Measurements from ENCODE around the gene C10orf90. TPM values are rescaled to one million over a fixed set of nuclear protein-coding genes. Genes with fewer than 3 reads are reported as not detected.
A peak's percentile ranks its signal among the peaks of the same experiment; 100 is the strongest.

C10orf90 gene
- total RNA-seq, 1 experiment from 2014 or later: not detected

DNA sequence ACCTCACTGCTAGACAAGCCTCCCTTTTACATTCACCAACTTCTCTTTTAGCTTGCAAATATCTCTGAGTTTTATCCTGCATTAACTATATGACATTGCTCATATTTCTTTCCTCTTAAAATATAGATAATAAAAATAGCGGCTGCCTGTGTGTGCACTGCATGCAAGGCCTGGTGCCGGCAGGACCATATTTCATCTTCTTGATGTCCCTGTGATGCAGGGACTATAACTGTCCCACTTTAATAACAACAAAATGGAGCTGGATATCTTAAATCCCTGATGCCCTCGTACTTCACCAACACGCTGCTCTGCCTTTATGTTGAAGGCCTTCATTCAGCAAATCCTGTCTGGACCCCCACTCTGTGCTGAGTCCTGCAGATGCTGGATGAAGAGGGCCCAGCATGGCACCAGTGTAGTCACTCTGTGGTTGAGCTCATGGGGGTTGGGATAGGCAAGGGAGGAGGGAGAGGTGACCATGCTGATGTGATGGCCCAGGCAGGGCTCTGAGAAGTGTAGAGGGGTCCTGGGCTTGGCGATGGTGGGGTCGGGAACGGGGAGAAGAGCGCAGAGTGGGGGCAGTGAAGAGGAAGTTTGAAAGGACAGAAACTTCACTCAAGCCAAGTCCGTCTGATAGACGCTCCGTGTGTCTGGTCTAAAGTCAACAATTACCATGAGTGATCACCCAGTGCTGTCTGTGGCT, 40.4 kb downstream of the C10orf90 start:
- Mint-ChIP-seq H3K27ac (peak overlapping the region in 1 of 3 experiments; percentile 55; a peak in 2 of 7 replicates), H3K4me1 (peaks cover 4 to 6% of the 10 kb centered on the region in 2 experiments; a peak in 2 of 4 replicates), H3K36me3 (ENCODE audit: insufficient read depth in 1 of 3, low read depth in 3 of 3) (no peaks in the 10 kb centered on the region), H3K4me3 (no peak overlapping the region), H3K9me3 (no peaks in the 10 kb centered on the region), H3K27me3 (ENCODE audit: low read depth) (peaks cover 4% of the 10 kb centered on the region; the same call in 1 of the 2 replicates)
- Histone ChIP-seq H3K27ac (ENCODE audit: insufficient read length, low read depth, low read length) (no peak overlapping the region), H3K9ac (ENCODE audit: extremely low read depth, insufficient read length, low read length) (no peak overlapping the region), H3K4me1 (ENCODE audit: insufficient read depth, low read length) (no peaks in the 10 kb centered on the region), H2AFZ (ENCODE audit: low read length) (no peak overlapping the region), H3K79me2 (ENCODE audit: insufficient read depth, low read length) (no peaks in the 10 kb centered on the region), H2AK5ac (ENCODE audit: insufficient read length, low read length) (no peak overlapping the region), H2BK12ac (ENCODE audit: insufficient read length, low read depth, low read length) (no peak overlapping the region), H2BK120ac (ENCODE audit: low read depth, low read length, poor library complexity, severe bottlenecking) (no peak overlapping the region), H3T11ph (ENCODE audit: low read length) (no peak overlapping the region), H4K5ac (ENCODE audit: insufficient read length, low read depth, low read length) (no peak overlapping the region), H3K9me3 (ENCODE audit: control insufficient read depth, low read depth, low read length) (no peaks in the 10 kb centered on the region), H2BK20ac (ENCODE audit: low read depth, low read length, poor library complexity, severe bottlenecking) (no peak overlapping the region), H3K4me2 (ENCODE audit: insufficient read depth, insufficient read length, low read length) (no peak overlapping the region), H4K8ac (replicated peaks; ENCODE audit: insufficient read length, low read depth, low read length) (no peak overlapping the region), H3K23me2 (ENCODE audit: insufficient read length, low read depth, low read length, poor library complexity, severe bottlenecking) (no peaks in the 10 kb centered on the region), H2BK5ac (ENCODE audit: insufficient read length, low read length) (no peak overlapping the region), H3K79me1 (ENCODE audit: insufficient read depth, low read depth, low read length, poor library complexity, severe bottlenecking) (no peaks in the 10 kb centered on the region), H4K20me1 (ENCODE audit: control insufficient read depth, insufficient read depth, insufficient read length) (no peaks in the 10 kb centered on the region), H3K56ac (ENCODE audit: insufficient read length, low read depth, low read length) (no peak overlapping the region), H3K18ac (ENCODE audit: insufficient read length, low read depth, low read length) (no peak overlapping the region), H3K4ac (ENCODE audit: low read depth, low read length) (no peak overlapping the region), H2BK15ac (ENCODE audit: low read depth, low read length) (no peak overlapping the region), H4K91ac (ENCODE audit: insufficient read length, low read depth, low read length) (no peak overlapping the region), H3K14ac (ENCODE audit: insufficient read depth, low read length) (no peak overlapping the region), H3K23ac (ENCODE audit: insufficient read length, low read depth, low read length) (no peak overlapping the region), H3K27me3 (ENCODE audit: insufficient read depth, low read length) (no peaks in the 10 kb centered on the region)
- TF ChIP-seq, protein P1, sequence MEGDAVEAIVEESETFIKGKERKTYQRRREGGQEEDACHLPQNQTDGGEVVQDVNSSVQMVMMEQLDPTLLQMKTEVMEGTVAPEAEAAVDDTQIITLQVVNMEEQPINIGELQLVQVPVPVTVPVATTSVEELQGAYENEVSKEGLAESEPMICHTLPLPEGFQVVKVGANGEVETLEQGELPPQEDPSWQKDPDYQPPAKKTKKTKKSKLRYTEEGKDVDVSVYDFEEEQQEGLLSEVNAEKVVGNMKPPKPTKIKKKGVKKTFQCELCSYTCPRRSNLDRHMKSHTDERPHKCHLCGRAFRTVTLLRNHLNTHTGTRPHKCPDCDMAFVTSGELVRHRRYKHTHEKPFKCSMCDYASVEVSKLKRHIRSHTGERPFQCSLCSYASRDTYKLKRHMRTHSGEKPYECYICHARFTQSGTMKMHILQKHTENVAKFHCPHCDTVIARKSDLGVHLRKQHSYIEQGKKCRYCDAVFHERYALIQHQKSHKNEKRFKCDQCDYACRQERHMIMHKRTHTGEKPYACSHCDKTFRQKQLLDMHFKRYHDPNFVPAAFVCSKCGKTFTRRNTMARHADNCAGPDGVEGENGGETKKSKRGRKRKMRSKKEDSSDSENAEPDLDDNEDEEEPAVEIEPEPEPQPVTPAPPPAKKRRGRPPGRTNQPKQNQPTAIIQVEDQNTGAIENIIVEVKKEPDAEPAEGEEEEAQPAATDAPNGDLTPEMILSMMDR (conservative IDR thresholded peaks at IDR 0.05): no peak
- DNase-seq: no peak
- WGBS (ENCODE audit: extremely low coverage, insufficient read length, low lambda C conversion rate): no CpG with 5 or more reads among the region's 11 CpGs

Measured in H9 (cell line).